ES-I3 (cell line): Measurements from ENCODE around the gene PATL1.
"Not testable (repeated sequence)": the region's sequence is repeated elsewhere in the genome, so short reads cannot be mapped to it uniquely, and the experiment has no call there.

ENCODE experiments used
- H3K36me3 ChIP-seq: 2 replicates; pipeline ENCODE4 v1.6.1; 2013; ENCODE audit warnings: mild to moderate bottlenecking, low read length, control low read depth, moderate library complexity; ENCODE audit not compliant: insufficient read depth
- H3K4me1 ChIP-seq: 2 replicates; pipeline ENCODE4 v1.6.1; 2013; ENCODE audit warnings: mild to moderate bottlenecking, control low read depth, low read length; ENCODE audit not compliant: insufficient read depth
- H3K9ac ChIP-seq: 2 replicates; pipeline ENCODE4 v1.6.1; 2013; ENCODE audit warnings: low read depth, mild to moderate bottlenecking, low read length, moderate library complexity
- H3K9me3 ChIP-seq: 2 replicates; pipeline ENCODE4 v1.6.1; 2013; ENCODE audit warnings: mild to moderate bottlenecking, low read length, moderate library complexity; ENCODE audit not compliant: control insufficient read depth, insufficient read depth

PATL1 gene

DNA sequence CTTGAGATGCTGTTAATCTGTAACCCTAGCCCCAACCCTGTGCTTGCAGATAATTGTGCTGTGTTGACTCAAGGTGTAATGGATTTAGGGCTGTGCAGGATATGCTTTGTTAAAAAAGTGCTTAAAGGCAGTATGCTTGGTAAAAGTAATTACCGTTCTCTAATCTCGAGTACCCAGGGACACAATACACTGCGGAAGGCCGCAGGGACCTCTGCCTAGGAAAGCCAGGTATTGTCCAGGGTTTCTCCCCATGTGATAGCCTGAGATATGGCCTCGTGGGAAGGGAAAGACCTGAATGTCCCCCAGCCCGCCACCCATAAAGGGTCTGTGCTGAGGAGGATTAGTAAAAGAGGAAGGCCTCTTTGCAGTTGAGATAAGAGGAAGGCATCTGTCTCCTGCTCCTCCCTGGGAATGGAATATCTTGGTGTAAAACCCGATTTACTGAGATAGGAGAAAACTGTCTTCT lies 12.5 kb upstream of the PATL1 start:
- not testable (repeated sequence) for H3K9me3 ChIP-seq, H3K4me1 ChIP-seq, H3K9ac ChIP-seq, H3K36me3 ChIP-seq

DNA sequence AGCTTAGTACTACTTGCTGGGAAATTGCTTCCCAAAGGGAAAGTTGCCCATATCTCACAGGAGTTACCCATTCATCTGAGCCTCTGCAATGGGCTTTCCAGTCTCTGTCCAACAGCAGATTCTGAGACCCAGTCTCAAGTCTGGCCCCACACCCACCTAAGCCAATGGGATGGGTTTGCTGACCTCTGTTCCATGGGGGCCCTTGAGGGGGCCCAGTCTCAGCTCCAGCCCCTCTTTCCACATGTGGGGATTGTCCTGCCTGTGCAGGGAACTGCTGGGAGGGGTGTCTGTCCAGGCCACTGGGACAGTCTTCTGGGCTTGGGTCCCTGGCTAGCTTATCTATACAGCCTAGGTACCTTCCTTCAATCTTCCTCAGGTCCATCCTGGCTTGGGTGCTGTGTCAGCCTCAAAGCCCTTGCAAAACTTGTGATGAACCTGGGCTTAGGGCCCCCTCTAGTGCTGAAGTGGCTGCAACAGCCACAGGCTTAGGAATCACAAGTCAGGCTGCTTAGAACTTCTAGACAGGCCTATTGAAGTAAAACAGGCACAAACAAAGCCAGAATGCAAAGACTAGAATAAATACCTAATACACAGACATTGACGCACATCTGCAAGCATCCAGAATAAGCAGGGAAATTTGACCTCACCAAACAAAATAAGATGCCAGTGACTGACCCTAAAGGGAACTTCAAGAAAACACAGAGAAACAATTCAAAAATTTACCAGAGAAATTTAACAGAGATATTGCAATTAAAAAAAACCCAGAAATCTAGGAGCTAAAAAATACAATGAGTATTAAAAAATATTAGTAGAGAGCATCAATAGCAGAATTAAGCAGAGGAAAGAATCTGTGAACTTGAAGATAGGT lies 11.7 kb upstream of the PATL1 start:
- Histone ChIP-seq H3K9me3 (peaks cover 3% of the 10 kb centered on the region; the same call in 1 of the 2 replicates), H3K9ac (no peak overlapping the region), H3K36me3 (no peaks in the 10 kb centered on the region), H3K4me1 (no peaks in the 10 kb centered on the region)

DNA sequence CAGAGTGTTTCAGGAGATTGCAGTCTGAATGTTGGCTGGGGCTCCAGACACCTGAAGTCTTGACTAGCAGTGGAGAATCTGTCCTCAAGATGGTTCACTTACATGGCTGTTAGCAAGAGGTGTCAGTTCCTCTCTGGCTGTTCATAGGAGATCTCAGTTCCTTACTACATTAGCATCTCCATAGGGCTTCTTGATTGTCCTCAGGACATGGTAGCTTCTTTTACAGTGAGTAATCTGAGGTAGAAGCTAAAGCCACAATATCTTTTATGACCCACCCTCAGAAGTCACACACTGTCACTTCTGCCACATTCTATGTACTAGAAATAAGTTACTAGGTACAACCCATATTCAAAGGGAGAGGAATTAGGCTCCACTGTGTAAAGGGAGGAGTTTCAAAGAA lies 10.5 kb upstream of the PATL1 start:
- H3K9ac ChIP-seq = no peak overlapping the region
- no peaks in the 10 kb centered on the region for H3K4me1 ChIP-seq
- H3K9me3 ChIP-seq = peaks cover 3% of the 10 kb centered on the region; the same call in 1 of the 2 replicates

DNA sequence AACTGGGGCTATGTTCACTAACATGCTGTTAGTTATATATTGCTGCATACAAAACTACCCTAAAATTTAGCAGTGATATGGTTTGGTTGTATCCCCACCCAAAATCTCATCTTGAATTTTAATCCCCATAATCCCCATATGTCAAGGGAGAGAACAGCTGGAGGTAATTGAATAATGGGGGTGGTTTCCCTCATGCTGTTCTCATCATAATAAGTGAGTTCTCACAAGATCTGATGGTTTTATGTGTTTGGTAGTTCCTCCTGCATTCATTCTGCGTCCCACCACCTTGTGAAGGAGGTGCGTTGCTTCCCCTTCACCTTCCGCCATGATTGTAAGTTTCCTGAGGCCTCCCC lies 10.0 kb upstream of the PATL1 start:
- H3K36me3 ChIP-seq = no peaks in the 10 kb centered on the region
- H3K9me3 ChIP-seq = peaks cover 3% of the 10 kb centered on the region; the same call in 1 of the 2 replicates
- H3K9ac ChIP-seq = no peak overlapping the region
- H3K4me1 ChIP-seq = no peaks in the 10 kb centered on the region

More for the DNA sequence above, 10.5 kb upstream of the PATL1 start:
- H3K36me3 ChIP-seq = no peaks in the 10 kb centered on the region

DNA sequence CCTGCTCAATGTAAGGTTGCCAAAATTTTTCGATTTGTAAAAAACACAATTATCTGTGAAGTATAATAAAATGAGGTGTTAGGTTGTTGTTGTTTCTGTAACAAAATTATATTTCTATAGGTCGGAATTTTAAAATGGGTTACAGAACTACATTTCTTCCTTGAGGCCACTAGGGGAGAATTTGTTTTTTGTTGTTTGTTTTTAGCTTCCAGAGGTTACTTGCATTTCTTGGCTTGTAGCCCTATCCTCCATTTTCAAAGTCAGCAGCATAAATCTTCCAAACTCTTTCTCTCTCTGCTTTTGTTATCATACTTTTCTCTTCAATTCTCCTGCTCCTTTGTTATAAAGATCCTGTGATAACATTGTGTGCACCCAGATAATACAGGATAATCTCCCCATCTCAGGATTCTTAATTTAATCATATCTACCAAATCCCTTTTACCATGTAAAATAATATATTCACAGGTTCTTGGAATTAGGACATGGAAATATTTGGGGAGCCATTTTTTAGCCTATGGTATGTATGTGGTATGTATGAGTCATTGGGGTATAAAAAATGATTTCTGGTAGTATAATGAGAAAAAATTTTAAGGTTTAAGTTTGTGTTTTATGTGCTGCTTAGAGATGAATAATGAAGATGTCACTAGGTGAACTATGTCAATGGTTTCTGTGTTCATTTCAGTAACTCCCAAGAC lies 9.4 kb upstream of the PATL1 start:
- no peaks in the 10 kb centered on the region for H3K4me1 ChIP-seq
- peaks cover 3% of the 10 kb centered on the region; the same call in 1 of the 2 replicates for H3K9me3 ChIP-seq
- H3K36me3 ChIP-seq = no peaks in the 10 kb centered on the region
- H3K9ac ChIP-seq = no peak overlapping the region

DNA sequence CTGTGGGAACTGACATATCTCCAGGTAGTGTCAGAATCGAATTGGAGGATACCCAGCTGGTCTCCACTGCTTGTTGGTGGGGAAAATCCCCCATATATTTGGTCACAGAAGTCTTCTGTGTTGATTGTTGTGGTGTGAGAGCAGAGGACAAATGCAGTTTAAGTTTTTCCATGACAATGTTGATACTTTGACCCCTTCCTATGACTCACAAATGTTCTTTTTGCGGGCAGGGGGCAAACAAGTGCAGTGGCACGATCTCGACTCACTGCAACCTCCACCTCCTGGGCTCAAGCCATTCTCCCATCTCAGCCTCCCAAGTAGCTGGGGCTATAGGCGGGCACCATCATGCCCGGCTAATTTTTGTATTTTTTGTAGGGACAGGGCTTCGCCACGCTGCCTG lies 7.4 kb upstream of the PATL1 start:
- Histone ChIP-seq H3K9ac (no peak overlapping the region), H3K4me1 (no peaks in the 10 kb centered on the region), H3K36me3 (no peaks in the 10 kb centered on the region), H3K9me3 (peaks cover 3% of the 10 kb centered on the region; the same call in 1 of the 2 replicates)

DNA sequence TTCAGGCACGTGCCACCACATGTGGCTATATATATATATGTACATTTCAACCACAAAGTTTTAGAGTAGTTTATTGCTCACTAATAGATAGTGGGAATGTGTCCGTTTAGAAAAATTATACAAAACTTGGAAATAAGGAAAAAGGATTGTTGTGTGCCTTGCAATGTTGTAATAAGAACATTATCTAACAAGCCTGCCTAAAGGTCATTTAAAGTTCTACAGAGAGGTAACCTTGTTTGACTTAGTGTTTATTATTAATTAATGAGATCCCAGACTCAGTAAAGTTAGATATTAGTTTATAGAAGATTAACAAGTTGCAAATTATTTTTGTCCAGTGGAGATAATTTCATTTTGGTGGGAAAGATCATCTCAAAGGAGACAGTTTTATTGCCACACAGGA lies 5.5 kb upstream of the PATL1 start:
- no peaks in the 10 kb centered on the region for H3K4me1 ChIP-seq
- no peaks in the 10 kb centered on the region for H3K36me3 ChIP-seq
- H3K9me3 ChIP-seq = peaks cover 3% of the 10 kb centered on the region; the same call in 1 of the 2 replicates
- H3K9ac ChIP-seq = no peak overlapping the region

DNA sequence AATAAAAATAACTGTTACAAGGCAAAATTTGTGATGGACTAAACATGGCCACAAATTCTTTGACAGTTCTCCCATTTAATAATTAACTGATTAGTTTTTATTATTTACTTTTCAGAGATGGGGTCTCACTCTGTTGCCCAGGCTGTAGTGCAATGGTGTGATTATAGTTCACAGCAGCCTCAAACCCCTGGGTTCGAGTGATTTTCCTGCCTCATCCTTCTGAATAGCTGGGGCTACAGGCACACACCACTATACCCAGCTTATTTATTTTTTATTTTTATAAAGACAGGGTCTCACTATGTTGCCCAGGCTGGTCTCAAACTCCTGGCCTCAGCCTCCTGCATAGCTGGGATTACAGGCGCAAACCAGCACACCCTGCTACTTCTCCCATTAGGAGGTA lies 4.5 kb upstream of the PATL1 start:
- H3K9ac ChIP-seq = no peak overlapping the region
- no peaks in the 10 kb centered on the region for H3K4me1 ChIP-seq
- H3K36me3 ChIP-seq = no peaks in the 10 kb centered on the region
- H3K9me3 ChIP-seq = peaks cover 2% of the 10 kb centered on the region; the same call in 1 of the 2 replicates

DNA sequence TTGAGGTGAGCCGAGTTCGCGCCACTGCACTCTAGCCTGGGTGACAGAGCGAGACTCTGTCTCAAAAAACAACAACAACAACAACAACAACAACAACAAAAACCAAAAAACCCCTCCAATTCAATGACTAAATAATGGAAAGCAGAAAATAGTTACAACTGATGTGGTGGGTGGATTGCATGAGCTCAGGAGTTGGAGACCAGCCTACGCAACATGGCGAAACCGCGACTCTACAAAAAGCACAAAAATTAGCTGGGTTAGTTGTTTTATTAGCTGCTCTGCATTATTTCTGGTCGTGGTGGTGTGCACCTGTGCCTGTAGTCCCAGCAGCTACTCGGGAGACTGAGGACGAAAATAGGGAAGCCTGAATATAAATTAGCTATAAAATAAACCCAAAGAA lies 2.6 kb upstream of the PATL1 start:
- Histone ChIP-seq H3K9me3 (no peaks in the 10 kb centered on the region), H3K9ac (no peak overlapping the region), H3K36me3 (peaks cover 2% of the 10 kb centered on the region; the same call in 1 of the 2 replicates), H3K4me1 (no peaks in the 10 kb centered on the region)

DNA sequence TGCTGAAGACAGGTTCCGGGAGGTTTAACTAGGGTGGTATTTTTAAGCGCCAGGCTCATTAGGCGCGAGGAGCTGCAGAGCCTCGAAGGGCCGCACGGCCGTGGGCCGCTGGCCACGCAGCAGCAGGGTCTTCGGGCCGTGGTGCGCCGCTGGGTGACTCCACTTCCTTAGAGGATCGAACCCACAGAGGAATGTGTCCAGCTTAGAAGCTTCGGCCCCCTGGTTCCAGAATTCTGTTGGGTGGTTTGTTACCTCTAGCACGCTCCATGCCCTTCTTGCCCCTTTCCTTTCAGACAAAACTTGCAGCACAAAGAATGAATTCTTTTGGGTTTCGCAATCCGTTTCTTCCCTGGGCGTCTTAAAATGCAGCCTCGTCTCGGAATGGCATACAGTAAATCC lies 773 bp upstream of the PATL1 start:
- H3K36me3 ChIP-seq = peaks cover 3% of the 10 kb centered on the region; the same call in 1 of the 2 replicates
- peak overlapping the region; percentile 98 for H3K9ac ChIP-seq
- no peaks in the 10 kb centered on the region for H3K4me1 ChIP-seq
- H3K9me3 ChIP-seq = no peaks in the 10 kb centered on the region

DNA sequence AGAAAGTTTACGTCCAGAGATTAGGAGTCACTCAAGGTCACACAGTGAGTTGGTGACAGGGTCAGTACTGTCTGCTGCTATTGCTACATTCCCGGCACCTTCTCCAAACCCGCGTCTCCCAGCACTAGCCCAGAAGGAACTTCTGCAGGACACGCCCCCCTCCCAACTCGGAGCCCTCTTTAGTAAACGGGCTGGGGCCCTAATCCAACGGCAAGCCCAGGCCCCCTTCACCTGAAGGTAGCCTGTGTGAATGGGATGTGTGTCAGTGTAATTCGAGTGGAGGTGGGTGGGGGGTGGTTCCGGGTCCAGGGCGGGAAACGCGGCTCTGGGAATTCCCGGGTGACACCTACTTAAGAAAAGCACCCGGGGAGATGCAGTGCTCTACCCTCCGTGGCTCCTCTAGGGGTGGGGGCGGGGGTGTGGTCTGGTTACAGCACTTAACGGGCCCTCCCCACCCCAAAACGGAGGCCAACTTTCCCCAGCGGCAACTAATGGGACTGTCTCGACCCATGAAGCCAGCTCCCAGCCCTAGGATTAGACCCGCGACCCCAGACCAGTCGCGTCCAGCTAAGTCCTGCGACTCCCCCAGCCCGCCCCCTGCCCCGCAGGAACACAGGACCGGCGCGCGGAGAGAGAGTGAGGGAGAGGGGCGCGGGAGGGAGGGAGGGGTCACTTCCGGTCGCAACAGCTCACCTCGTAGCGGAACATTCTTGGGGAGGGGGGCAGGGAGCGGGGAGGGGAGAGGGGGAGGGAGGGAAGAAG lies 468 bp downstream of the PATL1 start:
- H3K9ac ChIP-seq = peak overlapping the region; percentile 98
- no peaks in the 10 kb centered on the region for H3K9me3 ChIP-seq
- no peaks in the 10 kb centered on the region for H3K4me1 ChIP-seq
- peaks cover 3% of the 10 kb centered on the region; the same call in 1 of the 2 replicates for H3K36me3 ChIP-seq

DNA sequence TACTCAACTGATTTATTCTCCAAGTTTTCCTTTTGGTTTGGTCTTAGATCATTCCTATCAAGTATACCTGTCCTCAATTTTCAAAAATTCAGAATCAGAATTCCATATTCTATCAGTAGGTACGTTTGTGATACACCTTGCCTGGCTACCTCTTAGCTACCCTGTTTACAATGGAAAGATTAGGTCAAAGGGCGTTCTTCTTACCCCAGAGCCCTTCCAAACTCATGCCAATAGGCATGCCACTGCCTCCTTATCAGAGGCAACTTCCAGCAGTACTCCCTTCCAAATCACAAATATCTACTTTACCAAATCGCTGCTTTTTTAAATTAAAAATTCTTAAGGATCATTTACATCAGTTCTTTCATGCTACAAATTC lies 1.0 kb downstream of the PATL1 start:
- no peaks in the 10 kb centered on the region for H3K9me3 ChIP-seq
- peaks cover 3% of the 10 kb centered on the region; the same call in 1 of the 2 replicates for H3K36me3 ChIP-seq
- H3K9ac ChIP-seq = peak overlapping the region; percentile 98
- no peaks in the 10 kb centered on the region for H3K4me1 ChIP-seq

DNA sequence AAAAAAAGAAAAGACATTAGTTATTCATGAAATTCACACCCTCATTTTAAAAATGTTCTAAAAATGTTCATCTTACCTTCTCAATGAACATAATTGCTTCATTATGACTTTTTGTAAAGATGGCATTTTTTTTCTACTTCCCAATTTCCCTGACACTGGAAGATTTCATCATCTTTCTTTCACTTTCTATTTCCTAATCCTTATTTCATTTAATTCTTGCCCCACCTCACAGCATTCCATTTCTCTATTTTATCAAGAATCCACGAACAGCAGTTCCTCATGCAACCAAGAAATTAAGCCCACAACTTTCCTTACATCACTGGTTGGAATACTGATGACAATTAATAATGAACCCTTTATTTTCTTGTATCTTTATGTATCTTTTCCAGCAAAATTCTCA lies 1.9 kb downstream of the PATL1 start:
- H3K9me3 ChIP-seq = no peaks in the 10 kb centered on the region
- no peak overlapping the region for H3K9ac ChIP-seq
- no peaks in the 10 kb centered on the region for H3K4me1 ChIP-seq
- H3K36me3 ChIP-seq = peaks cover 3% of the 10 kb centered on the region; the same call in 1 of the 2 replicates

DNA sequence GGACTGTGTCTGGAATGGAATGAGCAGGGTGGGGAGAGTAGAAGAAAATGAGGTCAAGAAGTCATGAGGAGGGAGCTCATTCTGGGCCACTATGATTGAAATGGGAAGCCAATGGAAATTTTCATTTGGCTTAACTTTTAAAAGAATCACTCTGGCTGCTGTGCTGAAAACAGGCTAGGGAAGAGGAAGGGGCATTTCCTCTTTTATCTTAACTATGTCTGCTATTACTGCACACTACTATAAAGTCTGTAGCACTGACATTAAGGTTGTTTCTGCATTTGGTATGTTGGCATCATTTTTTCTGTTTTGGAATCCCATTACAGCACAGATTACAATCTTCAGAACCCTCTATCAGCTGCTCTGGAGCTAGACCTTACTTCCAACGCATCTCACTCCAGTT lies 8.2 kb downstream of the PATL1 start:
- peaks cover 19% of the 10 kb centered on the region; the same call in 1 of the 2 replicates for H3K36me3 ChIP-seq
- H3K9me3 ChIP-seq = no peaks in the 10 kb centered on the region
- peaks cover 9% of the 10 kb centered on the region; the same call in 1 of the 2 replicates for H3K4me1 ChIP-seq

More for the DNA sequence above, 8.2 kb downstream of the PATL1 start:
- H3K9ac ChIP-seq = no peak overlapping the region
